HepG2 (cell line): Measurements from ENCODE around the gene CD96.

Source experiments
- AFF4 ChIP-seq: sonication (generic); formaldehyde crosslinking; IDR thresholded peaks from 2 replicates; pipeline ENCODE4 v1.4.0; 2020; ENCODE audit warnings: missing genetic modification reagents
- E2F1 ChIP-seq: sonication (generic); formaldehyde crosslinking; IDR thresholded peaks from 2 replicates; pipeline ENCODE4 v1.5.0; 2020; ENCODE audit warnings: missing genetic modification reagents
- GABPA ChIP-seq, 2 experiments: IDR thresholded peaks; 2 replicates each; pipeline ENCODE4 v1.6.1; 2011 to 2016; ENCODE audit warnings: low read depth in 2 of 2, low read length in 1 of 2, missing biosample characterization in 1 of 2, missing genetic modification characterization in 1 of 2
- GTF2F1 ChIP-seq: fragments of 150-350 bp; IDR thresholded peaks from 2 replicates; pipeline ENCODE4 v1.6.1; 2014; ENCODE audit warnings: low read length
- KLF16 ChIP-seq, 2 experiments: sonication (generic) in 1 of 2; formaldehyde crosslinking in 1 of 2; IDR thresholded peaks; 2 replicates each; pipeline versions ENCODE4 v1.6.1 to v1.8.0; 2016 to 2023; ENCODE audit warnings: missing genetic modification reagents in 2 of 2, missing compliant biosample characterization in 1 of 2
- NR2F6 ChIP-seq, 2 experiments: IDR thresholded peaks; 2 replicates each; pipeline ENCODE4 v1.6.1; 2016; ENCODE audit warnings: antibody characterized with exemption in 1 of 2, mild to moderate bottlenecking in 1 of 2
- POLR2A ChIP-seq, 2 experiments: IDR thresholded peaks; 2 replicates each; pipeline ENCODE4 v1.6.1; 2011; ENCODE audit warnings: low read depth in 2 of 2, low read length in 2 of 2, mild to moderate bottlenecking in 1 of 2, moderate library complexity in 1 of 2; ENCODE audit not compliant: insufficient read depth in 1 of 2
- SRF ChIP-seq: IDR thresholded peaks from 2 replicates; pipeline ENCODE4 v1.6.1; 2011; ENCODE audit warnings: mild to moderate bottlenecking, low read depth, low read length, moderate library complexity
- ZKSCAN1 ChIP-seq: fragments of 150-350 bp; IDR thresholded peaks from 2 replicates; pipeline ENCODE4 v1.6.1; 2014; ENCODE audit warnings: low read length
- ZNF549 ChIP-seq: sonication (generic); formaldehyde crosslinking; IDR thresholded peaks from 2 replicates; pipeline ENCODE4 v1.5.0; 2020; ENCODE audit warnings: missing genetic modification reagents
- ZXDC ChIP-seq: sonication (generic); formaldehyde crosslinking; IDR thresholded peaks from 2 replicates; pipeline ENCODE4 v1.5.0; 2020; ENCODE audit warnings: mild to moderate bottlenecking, missing genetic modification reagents

- no peak for TF ChIP-seq AFF4
- no peak for TF ChIP-seq NR2F6 (IDR thresholded peaks at IDR 0.05)
- no peak for TF ChIP-seq NR2F6 (CRISPR knock-in tag; IDR thresholded peaks at IDR 0.05)
- TF ChIP-seq POLR2A (IDR thresholded peaks at IDR 0.05; ENCODE audit: insufficient read depth in 1 of 2, low read depth in 2 of 2, low read length in 2 of 2) = no peak
- no peak for TF ChIP-seq ZXDC (CRISPR knock-in tag)
- TF ChIP-seq GABPA (IDR thresholded peaks at IDR 0.05; ENCODE audit: low read depth, low read length) = no peak
- no peak for TF ChIP-seq GABPA (CRISPR knock-in tag; IDR thresholded peaks at IDR 0.05; ENCODE audit: low read depth)
- no peak for TF ChIP-seq ZKSCAN1
- TF ChIP-seq KLF16 (CRISPR knock-in tag; IDR thresholded peaks at IDR 0.05) = no peak
- no peak for TF ChIP-seq GTF2F1
- TF ChIP-seq E2F1 (CRISPR knock-in tag) = no peak
- no peak for TF ChIP-seq SRF
- TF ChIP-seq ZNF549 = no peak
Measured at GRCh38 chr3:111650378-111651275, 108.6 kb downstream of the CD96 start.
